ENCODE results near the gene SBNO1.
A peak's percentile ranks its signal among the peaks of the same experiment; 100 is the strongest.
"Not testable (repeated sequence)": the region's sequence is repeated elsewhere in the genome, so short reads cannot be mapped to it uniquely, and the experiment has no call there.

The SBNO1 gene

GRCh38 chr12:123268850-123269249 lies 95.8 kb downstream of the SBNO1 start:
- DNase-seq = no peak

- peak; percentile 50 for DNase-seq
These were observed 96.4 kb downstream of the SBNO1 start for GRCh38 chr12:123267991-123268843.

GRCh38 chr12:123267335-123267920 lies 97.2 kb downstream of the SBNO1 start:
- no peak for DNase-seq

- no peak for DNase-seq
These were observed 97.9 kb downstream of the SBNO1 start for GRCh38 chr12:123266679-123267277.

GRCh38 chr12:123265851-123266678 lies 98.6 kb downstream of the SBNO1 start:
- no peak for DNase-seq

- DNase-seq = no peak
These were observed 100.0 kb downstream of the SBNO1 start for GRCh38 chr12:123264642-123265041.

GRCh38 chr12:123263196-123263817 lies 101.3 kb downstream of the SBNO1 start:
- no peak for DNase-seq

GRCh38 chr12:123261196-123261595 lies 103.5 kb downstream of the SBNO1 start:
- DNase-seq = no peak

- no peak for DNase-seq
These were observed 104.6 kb downstream of the SBNO1 start for GRCh38 chr12:123260081-123260480.

- DNase-seq = no peak
These were observed 106.1 kb downstream of the SBNO1 start for GRCh38 chr12:123258593-123258992.

- no peak for DNase-seq
These were observed 109.7 kb downstream of the SBNO1 start for GRCh38 chr12:123254853-123255446.

- no peak for DNase-seq
These were observed 110.8 kb downstream of the SBNO1 start for GRCh38 chr12:123253641-123254459.

- peak; percentile 87 for DNase-seq
These were observed 112.3 kb downstream of the SBNO1 start for GRCh38 chr12:123252365-123252764.

- DNase-seq = peak; percentile 61
These were observed 113.1 kb downstream of the SBNO1 start for GRCh38 chr12:123251403-123252076.

GRCh38 chr12:123250471-123251383 lies 113.9 kb downstream of the SBNO1 start:
- DNase-seq = peak; percentile 97

GRCh38 chr12:123248996-123249741 lies 115.5 kb downstream of the SBNO1 start:
- not testable (repeated sequence) for DNase-seq

GRCh38 chr12:123248129-123248528 lies 116.5 kb downstream of the SBNO1 start:
- not testable (repeated sequence) for DNase-seq

GRCh38 chr12:123245678-123246077 lies 119.0 kb downstream of the SBNO1 start:
- DNase-seq = no peak
